Loucy (cell line): Measurements from ENCODE around the gene CRYBG3.

ENCODE experiments used
- H2AFZ ChIP-seq: fragments of 200-600 bp; sonication (generic); 2 replicates; pipeline ENCODE4 v1.6.0; 2016; ENCODE audit warnings: antibody characterized with exemption, mild to moderate bottlenecking, low read length, moderate library complexity
- H3F3A ChIP-seq: fragments of 200-600 bp; 2 replicates; pipeline ENCODE4 v1.6.0; 2016; ENCODE audit warnings: antibody characterized with exemption, low read depth, mild to moderate bottlenecking
- H3K27me3 ChIP-seq: fragments of 200-600 bp; sonication (generic); 2 replicates; pipeline ENCODE4 v1.6.1; 2014; ENCODE audit warnings: low read length, mild to moderate bottlenecking; ENCODE audit not compliant: insufficient read depth, poor library complexity, severe bottlenecking
- H3K36me3 ChIP-seq: fragments of 200-600 bp; sonication (generic); 2 replicates; pipeline ENCODE4 v1.6.1; 2016; ENCODE audit warnings: low read length; ENCODE audit not compliant: insufficient read depth
- H3K4me1 ChIP-seq: fragments of 200-600 bp; sonication (generic); 2 replicates; pipeline ENCODE4 v1.5.1; 2014; ENCODE audit warnings: low read length, mild to moderate bottlenecking; ENCODE audit not compliant: insufficient read depth, poor library complexity, severe bottlenecking
- H3K4me2 ChIP-seq: fragments of 200-600 bp; sonication (generic); 2 replicates; pipeline ENCODE4 v1.6.0; 2014; ENCODE audit warnings: antibody characterized with exemption, low read length, low read depth, mild to moderate bottlenecking; ENCODE audit not compliant: poor library complexity, severe bottlenecking
- H3K4me3 ChIP-seq: fragments of 200-600 bp; sonication (generic); 2 replicates; pipeline ENCODE4 v1.5.1; 2014; ENCODE audit warnings: low read length, mild to moderate bottlenecking, mixed read lengths; ENCODE audit not compliant: poor library complexity, severe bottlenecking
- H3K79me2 ChIP-seq: fragments of 200-600 bp; sonication (generic); 2 replicates; pipeline ENCODE4 v1.6.1; 2014; ENCODE audit warnings: low read length; ENCODE audit not compliant: insufficient read depth
- H3K9ac ChIP-seq: fragments of 200-600 bp; sonication (generic); 2 replicates; pipeline ENCODE4 v1.6.0; 2014; ENCODE audit warnings: mild to moderate bottlenecking, low read depth, low read length, moderate library complexity; ENCODE audit not compliant: poor library complexity, severe bottlenecking
- H3K9me2 ChIP-seq: fragments of 200-600 bp; sonication (generic); replicated peaks from 2 replicates; pipeline ENCODE4 v1.6.1; 2016; ENCODE audit warnings: low read depth, low read length, mixed read lengths
- H3K9me3 ChIP-seq: fragments of 200-600 bp; sonication (generic); 2 replicates; pipeline ENCODE4 v1.6.1; 2014; ENCODE audit warnings: mild to moderate bottlenecking, antibody characterized with exemption, low read length, low read depth; ENCODE audit not compliant: insufficient read depth
- H4K20me1 ChIP-seq: fragments of 200-600 bp; sonication (generic); 2 replicates; pipeline ENCODE4 v1.6.0; 2014; ENCODE audit warnings: antibody characterized with exemption, low read length, mild to moderate bottlenecking; ENCODE audit not compliant: insufficient read depth, poor library complexity, severe bottlenecking
- EZH2phosphoT487 ChIP-seq: fragments of 200-600 bp; IDR thresholded peaks from 2 replicates; pipeline ENCODE4 v1.6.1; 2018; ENCODE audit warnings: antibody characterized with exemption, mild to moderate bottlenecking, moderate library complexity, borderline replicate concordance
- TF ChIP-seq, protein P1 (sequence below): fragments of 200-600 bp; sonication (generic); conservative IDR thresholded peaks from 2 replicates; pipeline ENCODE4 v1.5.1; 2014; ENCODE audit warnings: mild to moderate bottlenecking, antibody characterized with exemption, low read length

Gene CRYBG3

DNA sequence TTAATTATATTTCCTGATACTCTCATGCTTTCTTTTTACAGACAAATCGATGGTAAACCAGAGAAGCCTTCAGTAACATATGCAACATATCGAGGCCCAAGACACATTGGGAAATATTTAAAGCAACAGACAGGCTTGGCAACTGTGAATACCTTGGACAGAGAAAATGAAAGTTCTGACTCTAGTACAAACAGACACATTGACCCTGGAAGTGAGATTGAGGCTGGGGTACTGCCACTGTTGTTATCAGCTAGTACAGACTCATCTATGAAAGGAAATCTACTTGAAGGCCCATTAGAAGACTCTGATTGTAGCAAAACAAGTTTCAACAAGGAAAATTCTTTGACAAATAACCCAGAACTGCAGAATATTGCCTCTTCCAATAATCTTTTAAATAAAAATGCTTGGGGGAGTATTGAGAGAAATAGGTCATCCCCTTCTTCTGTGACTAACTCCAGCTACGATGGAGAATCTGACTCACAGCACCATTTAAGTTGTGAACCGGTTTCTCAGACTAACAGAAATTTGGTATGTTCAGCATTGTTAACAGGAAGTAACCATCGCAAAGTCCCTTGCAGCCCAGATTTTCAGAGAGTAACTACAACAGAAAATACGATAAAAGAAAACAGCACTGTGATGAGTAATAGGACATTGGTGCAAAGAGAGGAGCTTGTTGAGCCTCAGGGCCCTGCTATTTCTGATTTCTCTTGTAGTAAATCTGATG is 50.2 kb downstream of the CRYBG3 start:
- H3K4me1 ChIP-seq = no peaks in the 10 kb centered on the region
- H4K20me1 ChIP-seq = no peaks in the 10 kb centered on the region
- no peaks in the 10 kb centered on the region for H3K36me3 ChIP-seq
- H3K79me2 ChIP-seq = no peaks in the 10 kb centered on the region
- no peak overlapping the region for H2AFZ ChIP-seq
- no peaks in the 10 kb centered on the region for H3K9me3 ChIP-seq
- H3K4me3 ChIP-seq = no peak overlapping the region
- no peak overlapping the region for H3K4me2 ChIP-seq
- no peaks in the 10 kb centered on the region for H3K9me2 ChIP-seq
- no peaks in the 10 kb centered on the region for H3K27me3 ChIP-seq
- H3F3A ChIP-seq = no peaks in the 10 kb centered on the region
- H3K9ac ChIP-seq = no peak overlapping the region
- no peak for TF ChIP-seq EZH2phosphoT487
- TF ChIP-seq, protein P1, sequence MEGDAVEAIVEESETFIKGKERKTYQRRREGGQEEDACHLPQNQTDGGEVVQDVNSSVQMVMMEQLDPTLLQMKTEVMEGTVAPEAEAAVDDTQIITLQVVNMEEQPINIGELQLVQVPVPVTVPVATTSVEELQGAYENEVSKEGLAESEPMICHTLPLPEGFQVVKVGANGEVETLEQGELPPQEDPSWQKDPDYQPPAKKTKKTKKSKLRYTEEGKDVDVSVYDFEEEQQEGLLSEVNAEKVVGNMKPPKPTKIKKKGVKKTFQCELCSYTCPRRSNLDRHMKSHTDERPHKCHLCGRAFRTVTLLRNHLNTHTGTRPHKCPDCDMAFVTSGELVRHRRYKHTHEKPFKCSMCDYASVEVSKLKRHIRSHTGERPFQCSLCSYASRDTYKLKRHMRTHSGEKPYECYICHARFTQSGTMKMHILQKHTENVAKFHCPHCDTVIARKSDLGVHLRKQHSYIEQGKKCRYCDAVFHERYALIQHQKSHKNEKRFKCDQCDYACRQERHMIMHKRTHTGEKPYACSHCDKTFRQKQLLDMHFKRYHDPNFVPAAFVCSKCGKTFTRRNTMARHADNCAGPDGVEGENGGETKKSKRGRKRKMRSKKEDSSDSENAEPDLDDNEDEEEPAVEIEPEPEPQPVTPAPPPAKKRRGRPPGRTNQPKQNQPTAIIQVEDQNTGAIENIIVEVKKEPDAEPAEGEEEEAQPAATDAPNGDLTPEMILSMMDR = no peak

DNA sequence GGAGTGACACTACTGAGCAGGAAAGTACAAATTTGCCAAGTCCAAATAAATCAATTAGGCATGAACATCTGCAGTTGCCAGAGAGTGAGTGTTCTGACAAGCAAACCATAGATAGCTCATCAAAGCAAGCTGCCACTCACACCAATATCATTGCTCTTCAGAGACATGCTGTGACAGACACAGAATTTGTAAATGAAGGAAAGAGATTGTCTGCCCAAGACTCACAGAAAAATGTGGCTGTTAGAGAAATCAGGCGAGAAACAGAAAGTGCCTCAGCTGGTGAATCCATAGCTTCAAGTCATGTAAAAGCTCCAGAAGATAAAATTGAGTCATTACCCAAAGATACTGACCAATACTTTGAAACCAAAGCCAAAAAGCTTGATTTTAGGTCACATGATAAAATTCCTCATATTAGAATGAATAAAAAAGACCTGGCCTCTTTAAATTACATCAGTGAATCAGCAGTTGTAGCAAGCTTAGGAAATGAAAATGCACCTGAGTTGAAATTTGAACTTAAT is 50.8 kb downstream of the CRYBG3 start:
- no peaks in the 10 kb centered on the region for H4K20me1 ChIP-seq
- H3K9me2 ChIP-seq = no peaks in the 10 kb centered on the region
- H3K4me1 ChIP-seq = no peaks in the 10 kb centered on the region
- H3K4me3 ChIP-seq = no peak overlapping the region
- no peak overlapping the region for H3K9ac ChIP-seq
- no peak for TF ChIP-seq EZH2phosphoT487
- TF ChIP-seq, protein P1 = no peak
- no peaks in the 10 kb centered on the region for H3K79me2 ChIP-seq
- H3F3A ChIP-seq = no peaks in the 10 kb centered on the region
- no peak overlapping the region for H2AFZ ChIP-seq
- no peaks in the 10 kb centered on the region for H3K9me3 ChIP-seq
- no peak overlapping the region for H3K4me2 ChIP-seq
- no peaks in the 10 kb centered on the region for H3K27me3 ChIP-seq
- no peaks in the 10 kb centered on the region for H3K36me3 ChIP-seq

DNA sequence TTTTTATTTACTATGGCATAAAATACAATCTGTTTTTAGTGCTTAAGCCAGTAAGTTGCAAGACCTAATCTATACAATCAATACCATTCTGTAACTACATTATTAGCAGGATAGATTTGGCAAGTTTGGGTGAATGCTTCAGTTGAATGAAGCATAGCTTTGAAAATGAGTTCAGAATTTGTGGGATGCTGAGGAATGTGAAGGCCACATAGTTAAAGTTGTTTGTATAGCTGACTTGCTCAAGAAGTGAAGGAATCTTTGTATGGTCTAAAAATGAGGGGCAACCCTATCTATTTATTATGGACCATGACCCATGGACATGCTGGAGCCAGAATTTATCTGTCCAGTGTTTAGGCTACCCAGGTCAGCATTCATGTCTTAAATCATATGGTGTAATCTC is 58.5 kb downstream of the CRYBG3 start:
- no peak overlapping the region for H2AFZ ChIP-seq
- H3K9me2 ChIP-seq = no peaks in the 10 kb centered on the region
- H3K4me3 ChIP-seq = no peak overlapping the region
- no peak overlapping the region for H3K4me2 ChIP-seq
- no peaks in the 10 kb centered on the region for H4K20me1 ChIP-seq
- peaks cover 5% of the 10 kb centered on the region for H3K4me1 ChIP-seq
- H3K79me2 ChIP-seq = no peaks in the 10 kb centered on the region
- H3F3A ChIP-seq = no peaks in the 10 kb centered on the region
- no peaks in the 10 kb centered on the region for H3K9me3 ChIP-seq
- TF ChIP-seq EZH2phosphoT487 = no peak
- TF ChIP-seq, protein P1 = no peak
- H3K9ac ChIP-seq = no peak overlapping the region
- no peaks in the 10 kb centered on the region for H3K27me3 ChIP-seq
- H3K36me3 ChIP-seq = no peaks in the 10 kb centered on the region
